HL-60 (cell line): ENCODE data around the gene TTLL13.

Experiments
- DNase-seq, 2 experiments: peaks; one replicate each; pipeline ENCODE4 v3.0.0-alpha.2; 2010 to 2020; ENCODE audit warnings: low read depth in 1 of 2, low spot score in 1 of 2
- H3K27ac ChIP-seq: fragments of 250-450 bp; sonication (Bioruptor Pico); replicated peaks from 2 replicates; pipeline ENCODE4 v1.5.1; 2020; ENCODE audit warnings: mild to moderate bottlenecking, moderate library complexity
- H3K27me3 ChIP-seq: fragments of 250-450 bp; sonication (Bioruptor Pico); 2 replicates; pipeline ENCODE4 v1.5.1; 2021; ENCODE audit warnings: mild to moderate bottlenecking, moderate library complexity; ENCODE audit not compliant: insufficient read depth, poor library complexity, severe bottlenecking
- H3K4me3 ChIP-seq: replicated peaks from 2 replicates; pipeline ENCODE4 v1.5.1; 2011; ENCODE audit warnings: mild to moderate bottlenecking, control low read depth, low read length; ENCODE audit not compliant: insufficient read depth
- CTCF ChIP-seq: IDR thresholded peaks from one replicate; pipeline ENCODE4 v1.5.1; 2011; ENCODE audit warnings: low read length, control low read depth, inconsistent platforms; ENCODE audit not compliant: insufficient read depth
- GABPA ChIP-seq: IDR thresholded peaks from 2 replicates; pipeline ENCODE4 v1.6.1; 2012; ENCODE audit warnings: low read depth
- POLR2AphosphoS5 ChIP-seq: IDR thresholded peaks from 2 replicates; pipeline ENCODE4 v1.6.1; 2012; ENCODE audit warnings: low read depth
- SPI1 ChIP-seq: IDR thresholded peaks from 2 replicates; pipeline ENCODE4 v1.6.1; 2012; ENCODE audit warnings: low read depth, mild to moderate bottlenecking, borderline replicate concordance
- TF ChIP-seq, protein P1 (sequence below): IDR thresholded peaks from 2 replicates; pipeline ENCODE4 v1.6.1; 2012; ENCODE audit warnings: low read depth; ENCODE audit not compliant: insufficient replicate concordance

TTLL13 gene

GRCh38 chr15:90232196-90232595 is 17.2 kb upstream of the TTLL13 start:
- Histone ChIP-seq H3K27ac (no peak overlapping the region; the same call in 1 of the 2 replicates), H3K4me3 (peak overlapping the region; percentile 76), H3K27me3 (no peaks in the 10 kb centered on the region)
- TF ChIP-seq, protein P1, sequence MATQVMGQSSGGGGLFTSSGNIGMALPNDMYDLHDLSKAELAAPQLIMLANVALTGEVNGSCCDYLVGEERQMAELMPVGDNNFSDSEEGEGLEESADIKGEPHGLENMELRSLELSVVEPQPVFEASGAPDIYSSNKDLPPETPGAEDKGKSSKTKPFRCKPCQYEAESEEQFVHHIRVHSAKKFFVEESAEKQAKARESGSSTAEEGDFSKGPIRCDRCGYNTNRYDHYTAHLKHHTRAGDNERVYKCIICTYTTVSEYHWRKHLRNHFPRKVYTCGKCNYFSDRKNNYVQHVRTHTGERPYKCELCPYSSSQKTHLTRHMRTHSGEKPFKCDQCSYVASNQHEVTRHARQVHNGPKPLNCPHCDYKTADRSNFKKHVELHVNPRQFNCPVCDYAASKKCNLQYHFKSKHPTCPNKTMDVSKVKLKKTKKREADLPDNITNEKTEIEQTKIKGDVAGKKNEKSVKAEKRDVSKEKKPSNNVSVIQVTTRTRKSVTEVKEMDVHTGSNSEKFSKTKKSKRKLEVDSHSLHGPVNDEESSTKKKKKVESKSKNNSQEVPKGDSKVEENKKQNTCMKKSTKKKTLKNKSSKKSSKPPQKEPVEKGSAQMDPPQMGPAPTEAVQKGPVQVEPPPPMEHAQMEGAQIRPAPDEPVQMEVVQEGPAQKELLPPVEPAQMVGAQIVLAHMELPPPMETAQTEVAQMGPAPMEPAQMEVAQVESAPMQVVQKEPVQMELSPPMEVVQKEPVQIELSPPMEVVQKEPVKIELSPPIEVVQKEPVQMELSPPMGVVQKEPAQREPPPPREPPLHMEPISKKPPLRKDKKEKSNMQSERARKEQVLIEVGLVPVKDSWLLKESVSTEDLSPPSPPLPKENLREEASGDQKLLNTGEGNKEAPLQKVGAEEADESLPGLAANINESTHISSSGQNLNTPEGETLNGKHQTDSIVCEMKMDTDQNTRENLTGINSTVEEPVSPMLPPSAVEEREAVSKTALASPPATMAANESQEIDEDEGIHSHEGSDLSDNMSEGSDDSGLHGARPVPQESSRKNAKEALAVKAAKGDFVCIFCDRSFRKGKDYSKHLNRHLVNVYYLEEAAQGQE, result no peak
- TF ChIP-seq SPI1 (no peak), GABPA (no peak), POLR2AphosphoS5 (no peak), CTCF (no peak)
- no peak for DNase-seq

- DNase-seq, result peak in 1 of 2 experiments; percentile 10
- no peaks in the 10 kb centered on the region for H3K27me3 ChIP-seq
- H3K27ac ChIP-seq, result peak overlapping the region; percentile 80
- no peak for TF ChIP-seq POLR2AphosphoS5
- no peak for TF ChIP-seq GABPA
- TF ChIP-seq, protein P1, result no peak
- H3K4me3 ChIP-seq, result peak overlapping the region; percentile 76
Observed at GRCh38 chr15:90232941-90233386, 16.4 kb upstream of the TTLL13 start.

DNA sequence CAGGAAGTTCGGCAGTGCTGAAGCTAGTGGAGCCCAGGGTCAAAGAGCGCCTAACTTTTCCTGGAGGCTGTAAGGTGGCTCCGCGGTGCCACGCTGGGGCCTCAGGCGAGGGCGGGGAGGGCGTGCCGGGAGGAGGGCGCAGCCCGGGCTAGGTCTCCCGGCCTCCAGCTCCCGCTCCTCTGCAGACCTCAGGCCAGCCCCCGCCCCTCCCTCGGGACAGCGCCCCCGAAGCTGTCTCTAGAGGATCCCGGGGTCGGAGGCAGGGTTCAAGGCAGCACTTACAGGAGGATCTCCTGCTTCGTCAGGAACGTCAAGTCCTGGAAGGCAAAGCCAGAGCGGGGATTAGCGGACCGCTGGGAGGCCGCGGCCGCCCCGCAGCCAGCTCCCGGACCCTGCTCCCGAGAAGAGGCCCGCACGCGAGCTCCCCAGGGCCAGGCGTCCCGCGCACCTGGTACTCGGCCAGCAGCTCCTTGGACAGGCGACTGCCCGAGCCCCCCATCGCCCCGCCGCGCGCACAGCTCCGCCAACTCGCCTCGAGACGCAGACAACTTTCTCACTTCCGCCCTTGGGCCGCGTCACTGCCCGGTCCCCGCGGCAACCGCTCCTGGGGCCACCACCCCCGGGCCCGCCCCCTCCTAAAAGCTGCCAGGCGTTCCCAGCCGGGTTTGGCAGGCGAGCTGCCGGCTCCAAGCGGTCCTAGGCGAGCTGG is 15.8 kb upstream of the TTLL13 start, which contains the start of gene CIB1:
Gene CIB1 (minus strand): TSS at position 555 of the 709 bp plus-strand sequence. CDS start 56 bp downstream, at position 499.
- DNase-seq, result peak; percentile 93 to 98
- H3K4me3 ChIP-seq, result peak within 1 kb of the TSS; percentile 80
- H3K27ac ChIP-seq, result peak within 1 kb of the TSS; percentile 80
- peak; percentile 71 for TF ChIP-seq POLR2AphosphoS5
- no peak for TF ChIP-seq GABPA
- TF ChIP-seq CTCF, result no peak
- TF ChIP-seq SPI1, result peak; percentile 88
- TF ChIP-seq, protein P1, result no peak
- no peaks in the 10 kb centered on the region for H3K27me3 ChIP-seq
